ENCODE results near the gene LRP2.

LRP2 gene

DNA sequence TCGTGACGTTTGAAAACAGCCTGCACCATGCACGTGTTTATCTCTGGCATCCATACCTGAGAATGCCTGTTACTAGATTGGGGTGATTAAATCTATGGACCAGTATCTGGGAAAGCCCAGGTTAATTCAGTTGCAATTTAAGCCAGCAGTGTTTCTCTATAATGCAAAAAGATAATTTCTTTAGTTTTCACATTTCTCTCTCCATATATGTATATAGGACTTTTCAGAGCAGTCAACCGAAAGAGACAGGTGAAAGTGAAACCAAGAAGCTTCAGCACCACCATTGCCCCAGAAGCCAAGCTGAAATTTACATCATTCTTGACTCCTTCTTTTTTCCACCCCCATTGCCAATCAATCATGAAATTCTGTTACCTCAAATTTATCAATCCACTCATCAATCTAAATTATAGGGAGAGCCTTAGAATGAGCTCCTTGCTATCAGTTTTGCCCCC lies 2.7 kb upstream of the LRP2 start:
- DNase-seq (ENCODE audit: extremely low read depth, insufficient read length), result no peak
- H3K27me3 ChIP-seq (replicated peaks; ENCODE audit: control insufficient read depth, insufficient read depth, low read length), result no peaks in the 10 kb centered on the region; the same call in 1 of the 2 replicates

GRCh38 chr2:169363560-169364150 lies 1.3 kb upstream of the LRP2 start:
- Histone ChIP-seq H3K36me3 (ENCODE audit: control insufficient read depth, insufficient read depth, low read length) (no peaks in the 10 kb centered on the region), H3K27me3 (replicated peaks; ENCODE audit: control insufficient read depth, insufficient read depth, low read length) (no peaks in the 10 kb centered on the region; the same call in 1 of the 2 replicates), H3K4me3 (replicated peaks; ENCODE audit: low read depth, low read length) (peak overlapping the region; percentile 58)
- TF ChIP-seq CTCF (IDR thresholded peaks at IDR 0.05; ENCODE audit: insufficient read depth, low read length, poor library complexity, severe bottlenecking), result no peak
- peak; percentile 22 for DNase-seq (ENCODE audit: extremely low read depth, insufficient read length)

More for the DNA sequence above, 2.7 kb upstream of the LRP2 start:
- Histone ChIP-seq H3K4me3 (replicated peaks; ENCODE audit: low read depth, low read length) (peak overlapping the region; percentile 58), H3K36me3 (ENCODE audit: control insufficient read depth, insufficient read depth, low read length) (no peaks in the 10 kb centered on the region)
- no peak for TF ChIP-seq CTCF (IDR thresholded peaks at IDR 0.05; ENCODE audit: insufficient read depth, low read length, poor library complexity, severe bottlenecking)

- Histone ChIP-seq H3K4me3 (replicated peaks; ENCODE audit: low read depth, low read length) (peak overlapping the region; percentile 42), H3K27me3 (replicated peaks; ENCODE audit: control insufficient read depth, insufficient read depth, low read length) (no peaks in the 10 kb centered on the region; the same call in 1 of the 2 replicates), H3K36me3 (ENCODE audit: control insufficient read depth, insufficient read depth, low read length) (no peaks in the 10 kb centered on the region)
- no peak for TF ChIP-seq CTCF (IDR thresholded peaks at IDR 0.05; ENCODE audit: insufficient read depth, low read length, poor library complexity, severe bottlenecking)
- DNase-seq (ENCODE audit: extremely low read depth, insufficient read length), result no peak
These were observed 693 bp upstream of the LRP2 start for GRCh38 chr2:169362894-169363559.

DNA sequence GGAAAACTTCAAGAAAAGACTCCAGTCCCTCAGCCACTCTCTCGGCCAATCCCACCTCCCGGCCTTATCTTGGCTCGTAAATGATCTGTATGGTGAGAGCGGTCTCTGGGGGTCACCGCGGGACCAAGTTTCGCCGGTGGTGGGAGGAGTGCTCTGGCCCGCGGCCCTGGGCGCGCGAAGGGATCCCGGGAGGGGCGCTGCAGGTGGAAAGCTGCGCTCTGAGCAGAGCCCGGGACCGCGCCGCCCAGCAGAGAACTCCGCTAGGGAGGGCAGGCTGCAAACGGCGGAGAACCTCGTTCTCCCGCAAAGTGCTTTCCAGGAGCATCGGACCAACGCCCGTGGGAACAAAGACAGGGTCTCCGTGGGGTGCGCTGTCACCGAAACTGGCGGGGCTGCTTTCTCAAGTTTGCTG lies 622 bp downstream of the LRP2 start:
- Histone ChIP-seq H3K36me3 (ENCODE audit: control insufficient read depth, insufficient read depth, low read length) (no peaks in the 10 kb centered on the region), H3K4me3 (replicated peaks; ENCODE audit: low read depth, low read length) (peak overlapping the region; percentile 16; the same call in 1 of the 2 replicates), H3K27me3 (replicated peaks; ENCODE audit: control insufficient read depth, insufficient read depth, low read length) (no peaks in the 10 kb centered on the region; the same call in 1 of the 2 replicates)
- peak; percentile 13 for TF ChIP-seq CTCF (IDR thresholded peaks at IDR 0.05; ENCODE audit: insufficient read depth, low read length, poor library complexity, severe bottlenecking)
- DNase-seq (ENCODE audit: extremely low read depth, insufficient read length), result peak; percentile 18

- Histone ChIP-seq H3K27me3 (replicated peaks; ENCODE audit: control insufficient read depth, insufficient read depth, low read length) (no peaks in the 10 kb centered on the region; the same call in 1 of the 2 replicates), H3K4me3 (replicated peaks; ENCODE audit: low read depth, low read length) (no peak overlapping the region), H3K36me3 (ENCODE audit: control insufficient read depth, insufficient read depth, low read length) (no peaks in the 10 kb centered on the region)
- no peak for DNase-seq (ENCODE audit: extremely low read depth, insufficient read length)
- TF ChIP-seq CTCF (IDR thresholded peaks at IDR 0.05; ENCODE audit: insufficient read depth, low read length, poor library complexity, severe bottlenecking), result no peak
These were observed 1.2 kb downstream of the LRP2 start for GRCh38 chr2:169360984-169361705.

All from GM06990 (cell line).